ENCODE measurements around the gene ETFA. TPM values are rescaled to one million over a fixed set of nuclear protein-coding genes. Genes with fewer than 3 reads are reported as not detected.
A peak's percentile ranks its signal among the peaks of the same experiment; 100 is the strongest.

Gene ETFA
- total RNA-seq, 1 donor from 2014 or later, result 117 TPM

GRCh38 chr15:76177491-76178040 is 133.7 kb downstream of the ETFA start:
- H3K36me3 Mint-ChIP-seq (ENCODE audit: low read depth), result no peaks in the 10 kb centered on the region
- H3K9me3 Mint-ChIP-seq (ENCODE audit: low read depth), result no peaks in the 10 kb centered on the region
- peaks cover 27% of the 10 kb centered on the region for H3K4me1 Mint-ChIP-seq (ENCODE audit: low read depth)
- no peak for TF ChIP-seq CTCF (IDR thresholded peaks at IDR 0.05)
- H3K4me3 Mint-ChIP-seq (ENCODE audit: unreplicated experiment), result no peak overlapping the region
- peak overlapping the region; percentile 73 for H3K27ac Mint-ChIP-seq (ENCODE audit: unreplicated experiment)
- DNase-seq (ENCODE audit: low spot score), result no peak
- peaks cover 6% of the 10 kb centered on the region for H3K27me3 Mint-ChIP-seq (ENCODE audit: low read depth)

- no peak overlapping the region for H3K4me3 Mint-ChIP-seq (ENCODE audit: unreplicated experiment)
- peaks cover 6% of the 10 kb centered on the region for H3K27me3 Mint-ChIP-seq (ENCODE audit: low read depth)
- H3K36me3 Mint-ChIP-seq (ENCODE audit: low read depth), result no peaks in the 10 kb centered on the region
- no peaks in the 10 kb centered on the region for H3K9me3 Mint-ChIP-seq (ENCODE audit: low read depth)
- no peak for DNase-seq (ENCODE audit: low spot score)
- H3K4me1 Mint-ChIP-seq (ENCODE audit: low read depth), result peaks cover 27% of the 10 kb centered on the region
- no peak overlapping the region for H3K27ac Mint-ChIP-seq (ENCODE audit: unreplicated experiment)
- no peak for TF ChIP-seq CTCF (IDR thresholded peaks at IDR 0.05)
These were observed 134.7 kb downstream of the ETFA start for GRCh38 chr15:76176487-76177085.

- TF ChIP-seq CTCF (IDR thresholded peaks at IDR 0.05), result no peak
- no peaks in the 10 kb centered on the region for H3K36me3 Mint-ChIP-seq (ENCODE audit: low read depth)
- DNase-seq (ENCODE audit: low spot score), result no peak
- H3K27me3 Mint-ChIP-seq (ENCODE audit: low read depth), result peaks cover 6% of the 10 kb centered on the region
- H3K4me3 Mint-ChIP-seq (ENCODE audit: unreplicated experiment), result no peak overlapping the region
- no peak overlapping the region for H3K27ac Mint-ChIP-seq (ENCODE audit: unreplicated experiment)
- H3K4me1 Mint-ChIP-seq (ENCODE audit: low read depth), result peaks cover 27% of the 10 kb centered on the region
- no peaks in the 10 kb centered on the region for H3K9me3 Mint-ChIP-seq (ENCODE audit: low read depth)
These were observed 135.2 kb downstream of the ETFA start for GRCh38 chr15:76176059-76176458.

- Mint-ChIP-seq H3K9me3 (ENCODE audit: low read depth) (no peaks in the 10 kb centered on the region), H3K4me1 (ENCODE audit: low read depth) (peaks cover 29% of the 10 kb centered on the region), H3K27me3 (ENCODE audit: low read depth) (peaks cover 6% of the 10 kb centered on the region), H3K36me3 (ENCODE audit: low read depth) (no peaks in the 10 kb centered on the region), H3K4me3 (ENCODE audit: unreplicated experiment) (no peak overlapping the region), H3K27ac (ENCODE audit: unreplicated experiment) (no peak overlapping the region)
- no peak for TF ChIP-seq CTCF (IDR thresholded peaks at IDR 0.05)
- no peak for DNase-seq (ENCODE audit: low spot score)
These were observed 135.8 kb downstream of the ETFA start for GRCh38 chr15:76175442-76175841.

GRCh38 chr15:76174654-76175053 is 136.6 kb downstream of the ETFA start:
- Mint-ChIP-seq H3K27ac (ENCODE audit: unreplicated experiment) (no peak overlapping the region), H3K9me3 (ENCODE audit: low read depth) (no peaks in the 10 kb centered on the region), H3K36me3 (ENCODE audit: low read depth) (no peaks in the 10 kb centered on the region)

More at GRCh38 chr15:76174654-76175053, 136.6 kb downstream of the ETFA start:
- no peak for TF ChIP-seq CTCF (IDR thresholded peaks at IDR 0.05)
- H3K27me3 Mint-ChIP-seq (ENCODE audit: low read depth), result peaks cover 6% of the 10 kb centered on the region
- peaks cover 32% of the 10 kb centered on the region for H3K4me1 Mint-ChIP-seq (ENCODE audit: low read depth)
- H3K4me3 Mint-ChIP-seq (ENCODE audit: unreplicated experiment), result no peak overlapping the region
- no peak for DNase-seq (ENCODE audit: low spot score)

Measured in chondrocyte (in vitro differentiated cells).